ENCODE measurements around the gene ITGB2.
A peak's percentile ranks its signal among the peaks of the same experiment; 100 is the strongest.

Gene ITGB2

DNA sequence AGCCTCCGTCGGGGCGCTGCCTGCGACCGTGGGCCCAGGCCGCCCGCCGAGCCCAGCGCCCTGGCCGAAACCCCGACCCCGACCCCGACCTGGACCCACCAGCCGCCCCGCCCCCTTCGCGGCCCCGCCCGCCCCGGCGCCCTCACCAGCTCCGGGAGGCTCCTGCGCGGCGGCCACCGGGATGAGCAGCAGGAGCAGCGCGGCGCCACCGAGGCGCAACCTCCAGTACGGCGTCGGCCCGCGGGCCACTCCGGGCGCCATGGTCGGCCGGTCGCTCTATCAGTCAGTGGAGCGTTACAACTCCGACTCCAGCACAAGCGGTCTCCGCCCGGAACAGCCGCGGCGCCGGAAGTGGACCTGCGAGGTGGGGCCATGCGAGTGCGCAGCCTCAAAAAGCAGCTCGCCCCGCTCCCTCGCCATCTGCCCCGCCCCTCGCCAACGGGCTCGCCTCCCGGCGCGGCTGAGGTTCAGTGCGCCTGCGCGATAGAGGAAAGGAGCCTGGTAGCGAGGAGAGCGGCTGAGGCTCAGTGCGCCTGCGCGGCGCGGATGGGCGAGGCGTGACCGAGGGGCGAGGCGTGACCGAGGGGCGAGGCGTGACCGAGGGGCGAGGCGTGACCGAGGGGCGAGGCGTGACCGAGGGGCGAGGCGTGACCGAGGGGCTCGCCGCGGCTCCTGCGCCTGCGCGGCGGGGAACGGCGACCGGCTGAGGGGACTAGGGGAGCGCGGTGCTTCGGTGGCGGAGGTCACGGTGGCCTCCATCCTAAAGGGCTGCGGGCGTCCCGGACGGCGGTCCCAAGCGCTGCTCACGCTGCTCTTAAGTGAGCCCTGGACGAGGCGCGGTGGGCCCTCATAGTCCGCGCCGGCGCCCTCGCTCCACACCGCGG, 47.1 kb downstream of the ITGB2 start, which contains the start of gene PTTG1IP:
TSS of gene PTTG1IP (minus strand) at position 335 of the 884 bp plus-strand sequence. CDS start at position 261, 74 bp downstream.
- peak within 1 kb of the TSS; percentile 92 for H3K4me3 ChIP-seq (ENCODE audit: low read depth, low read length)
- TF ChIP-seq, protein P1, sequence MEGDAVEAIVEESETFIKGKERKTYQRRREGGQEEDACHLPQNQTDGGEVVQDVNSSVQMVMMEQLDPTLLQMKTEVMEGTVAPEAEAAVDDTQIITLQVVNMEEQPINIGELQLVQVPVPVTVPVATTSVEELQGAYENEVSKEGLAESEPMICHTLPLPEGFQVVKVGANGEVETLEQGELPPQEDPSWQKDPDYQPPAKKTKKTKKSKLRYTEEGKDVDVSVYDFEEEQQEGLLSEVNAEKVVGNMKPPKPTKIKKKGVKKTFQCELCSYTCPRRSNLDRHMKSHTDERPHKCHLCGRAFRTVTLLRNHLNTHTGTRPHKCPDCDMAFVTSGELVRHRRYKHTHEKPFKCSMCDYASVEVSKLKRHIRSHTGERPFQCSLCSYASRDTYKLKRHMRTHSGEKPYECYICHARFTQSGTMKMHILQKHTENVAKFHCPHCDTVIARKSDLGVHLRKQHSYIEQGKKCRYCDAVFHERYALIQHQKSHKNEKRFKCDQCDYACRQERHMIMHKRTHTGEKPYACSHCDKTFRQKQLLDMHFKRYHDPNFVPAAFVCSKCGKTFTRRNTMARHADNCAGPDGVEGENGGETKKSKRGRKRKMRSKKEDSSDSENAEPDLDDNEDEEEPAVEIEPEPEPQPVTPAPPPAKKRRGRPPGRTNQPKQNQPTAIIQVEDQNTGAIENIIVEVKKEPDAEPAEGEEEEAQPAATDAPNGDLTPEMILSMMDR (IDR thresholded peaks at IDR 0.05; ENCODE audit: borderline replicate concordance, insufficient read depth, low read depth, low read length), result no peak

DNA sequence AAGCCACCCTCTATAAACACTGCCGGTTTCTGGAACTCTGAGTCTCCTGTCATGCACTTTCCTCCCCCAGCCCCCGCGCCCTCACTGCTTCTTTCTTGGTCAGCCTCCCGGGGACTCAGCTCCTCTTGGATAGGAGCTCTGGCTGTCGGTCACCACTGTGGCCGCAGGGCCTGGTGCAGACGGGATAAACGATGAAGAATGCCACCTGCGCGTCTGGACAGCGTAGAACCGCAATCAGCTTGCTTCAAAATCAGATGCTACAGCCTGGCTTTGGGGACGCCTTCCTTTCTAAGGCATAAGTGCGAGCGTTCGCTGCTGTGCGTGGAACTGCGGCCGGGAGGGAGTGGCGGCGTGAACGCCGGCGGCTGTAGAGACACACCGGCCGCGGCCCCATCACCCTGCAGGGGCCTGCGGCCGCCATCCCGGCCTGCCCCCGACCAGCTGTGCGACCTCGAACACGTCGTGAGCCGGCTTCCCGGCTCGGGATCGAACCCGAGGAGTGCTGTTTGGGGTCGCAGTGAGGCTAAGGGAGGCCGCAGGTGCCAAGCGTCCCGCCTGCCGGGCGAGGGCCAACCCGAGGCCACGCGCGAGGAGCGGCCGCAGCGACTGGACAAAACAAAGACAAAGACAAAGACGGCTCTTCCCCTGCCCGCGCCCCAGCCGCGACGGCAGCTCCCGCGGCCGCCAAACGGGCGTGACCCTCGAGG, 47.9 kb downstream of the ITGB2 start:
- TF ChIP-seq, protein P1 (IDR thresholded peaks at IDR 0.05; ENCODE audit: borderline replicate concordance, insufficient read depth, low read depth, low read length), result no peak
- H3K4me3 ChIP-seq (ENCODE audit: low read depth, low read length), result peak overlapping the region; percentile 92

DNA sequence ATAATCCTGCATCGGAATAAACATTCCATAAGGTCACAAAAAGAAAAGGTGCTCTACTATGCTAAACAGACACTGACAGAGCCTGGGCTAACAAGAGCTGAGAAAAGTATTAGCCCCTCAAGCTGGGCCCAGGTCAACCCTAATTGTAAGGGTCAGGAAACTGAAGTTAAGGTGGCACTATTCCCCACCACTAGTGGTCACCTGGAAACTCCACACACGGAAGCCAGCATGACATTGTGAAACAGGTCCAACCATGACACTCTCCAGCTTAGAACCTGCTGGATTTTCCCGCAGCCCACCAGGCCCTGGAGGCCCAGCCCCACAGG, 48.4 kb downstream of the ITGB2 start:
- TF ChIP-seq, protein P1 (IDR thresholded peaks at IDR 0.05; ENCODE audit: borderline replicate concordance, insufficient read depth, low read depth, low read length), result no peak
- peak overlapping the region; percentile 92 for H3K4me3 ChIP-seq (ENCODE audit: low read depth, low read length)

DNA sequence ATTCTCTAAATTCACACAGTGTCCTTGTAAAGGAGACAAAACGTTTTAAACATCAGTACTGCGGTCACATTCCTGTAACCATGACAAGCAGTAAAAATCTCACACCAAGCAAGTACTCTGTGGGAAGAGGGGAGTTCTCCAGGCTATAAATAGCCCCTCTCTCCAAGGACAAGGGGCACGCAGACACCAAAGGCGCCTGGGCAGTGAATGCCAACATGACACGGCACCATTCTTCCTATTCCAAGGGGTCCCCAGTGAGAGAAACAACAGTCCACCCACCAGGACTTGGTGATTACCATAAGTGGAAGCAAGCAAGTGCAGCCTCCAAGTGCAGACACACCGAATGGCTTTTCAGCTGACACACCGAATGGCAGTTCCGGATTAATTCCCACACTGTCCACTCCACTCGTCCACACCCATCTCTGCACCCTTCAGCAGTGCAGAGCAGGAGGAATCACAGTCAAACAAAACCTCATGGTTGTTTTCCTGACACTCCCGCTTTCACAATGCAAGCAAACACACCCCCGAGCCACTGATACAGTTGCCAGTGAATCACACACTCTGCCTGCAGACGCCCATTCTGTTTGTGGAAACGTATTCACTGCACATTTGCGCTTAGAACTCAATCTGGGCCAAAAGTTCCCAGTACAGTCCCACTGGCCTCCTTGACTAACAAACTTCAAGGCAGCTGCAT, 49.0 kb downstream of the ITGB2 start:
- TF ChIP-seq, protein P1 (IDR thresholded peaks at IDR 0.05; ENCODE audit: borderline replicate concordance, insufficient read depth, low read depth, low read length), result no peak
- no peak overlapping the region for H3K4me3 ChIP-seq (ENCODE audit: low read depth, low read length)

DNA sequence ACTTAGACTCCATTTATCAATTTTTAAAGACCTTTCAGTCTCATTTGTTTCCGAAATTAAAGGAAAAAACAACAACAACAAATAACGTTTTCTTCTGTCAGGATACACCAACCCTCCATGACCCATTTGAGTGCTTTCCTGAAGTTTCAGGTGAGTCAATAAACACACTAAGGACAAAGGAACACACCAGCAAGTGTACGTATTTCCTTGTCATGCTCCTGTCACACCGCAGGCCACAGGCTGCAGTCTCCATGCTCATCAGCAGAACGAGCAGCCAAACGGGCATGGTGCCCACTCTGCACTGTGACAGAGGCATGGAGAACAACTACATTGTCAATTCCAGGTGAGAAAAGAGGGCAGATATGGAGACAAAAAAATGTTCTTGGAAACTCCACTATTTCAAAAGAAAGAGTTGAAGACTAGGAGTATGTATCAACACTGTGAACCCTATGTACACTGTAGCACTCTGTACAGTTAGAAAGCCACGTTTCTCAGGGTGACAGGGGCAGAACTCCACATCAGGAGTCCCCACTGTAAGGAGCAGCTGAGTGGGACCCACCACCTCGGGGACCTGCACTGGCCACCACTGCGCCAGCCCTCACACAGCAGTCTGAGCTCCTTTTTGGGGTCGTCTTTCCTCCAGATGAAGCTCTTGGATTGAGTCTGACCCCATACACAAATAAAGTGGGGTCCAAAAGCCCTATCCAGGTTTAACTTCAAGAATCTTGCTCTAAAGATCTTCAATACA, 49.8 kb downstream of the ITGB2 start:
- H3K4me3 ChIP-seq (ENCODE audit: low read depth, low read length), result no peak overlapping the region
- TF ChIP-seq, protein P1 (IDR thresholded peaks at IDR 0.05; ENCODE audit: borderline replicate concordance, insufficient read depth, low read depth, low read length), result no peak
